Glutamatergic neuron (in vitro differentiated cells): ENCODE data around the gene SLC1A7. TPM values are rescaled to one million over a fixed set of nuclear protein-coding genes. Genes with fewer than 3 reads are reported as not detected.

ENCODE experiments used
- DNase-seq: peaks from one replicate; pipeline ENCODE4 v3.0.0; 2022
- H3K27ac Mint-ChIP-seq: one replicate; pipeline ENCODE4 v1.8.0; 2020; ENCODE audit warnings: mild to moderate bottlenecking, mixed read lengths, inconsistent platforms; ENCODE audit not compliant: unreplicated experiment
- H3K27me3 Mint-ChIP-seq: one replicate; pipeline ENCODE4 v1.8.0; 2020; ENCODE audit warnings: mild to moderate bottlenecking, moderate library complexity, mixed read lengths, inconsistent platforms; ENCODE audit not compliant: unreplicated experiment
- H3K36me3 Mint-ChIP-seq: one replicate; pipeline ENCODE4 v1.8.0; 2020; ENCODE audit warnings: mild to moderate bottlenecking, mixed read lengths, inconsistent platforms; ENCODE audit not compliant: unreplicated experiment
- H3K4me1 Mint-ChIP-seq: one replicate; pipeline ENCODE4 v1.8.0; 2020; ENCODE audit warnings: mild to moderate bottlenecking, low read depth, mixed read lengths, inconsistent platforms; ENCODE audit not compliant: unreplicated experiment
- H3K4me3 Mint-ChIP-seq: one replicate; pipeline ENCODE4 v1.8.0; 2020; ENCODE audit warnings: mild to moderate bottlenecking, mixed read lengths, inconsistent platforms; ENCODE audit not compliant: unreplicated experiment
- H3K9me3 Mint-ChIP-seq: one replicate; pipeline ENCODE4 v1.8.0; 2020; ENCODE audit warnings: mild to moderate bottlenecking, moderate library complexity, mixed read lengths, inconsistent platforms; ENCODE audit not compliant: unreplicated experiment
- total RNA-seq: library from RNA; stranded (reverse); fragmentation: NEBNext Ultra II Directional; extraction: Animal tissue kit (Norgen Biotek cat#: 25700); gene quantifications from one replicate; pipeline ENCODE4 v1.2.1, GENCODE V29; 2021; ENCODE audit not compliant: unreplicated experiment
- TF ChIP-seq, protein P1 (sequence below): fragments of 200-600 bp; sonication (generic); IDR thresholded peaks from one replicate; pipeline ENCODE4 v1.5.0; 2021; ENCODE audit not compliant: partially characterized antibody, unreplicated experiment

SLC1A7 gene
- total RNA-seq, 1 donor from 2014 or later = not detected

DNA sequence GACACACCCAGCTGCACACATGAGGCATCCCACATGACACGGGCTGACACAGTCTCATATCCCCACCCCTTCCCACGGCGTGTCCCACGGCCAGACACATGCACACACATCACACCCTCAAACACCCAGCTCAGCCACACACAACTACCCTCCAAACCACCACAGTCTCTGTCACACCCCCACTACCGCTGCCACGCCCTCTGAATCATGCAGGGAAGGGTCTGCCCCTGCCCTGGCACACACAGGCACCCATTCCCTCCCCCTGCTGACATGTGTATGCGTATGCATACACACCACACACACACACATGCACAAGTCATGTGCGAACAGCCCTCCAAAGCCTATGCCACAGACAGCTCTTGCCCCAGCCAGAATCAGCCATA is 57.9 kb downstream of the SLC1A7 start:
- TF ChIP-seq, protein P1, sequence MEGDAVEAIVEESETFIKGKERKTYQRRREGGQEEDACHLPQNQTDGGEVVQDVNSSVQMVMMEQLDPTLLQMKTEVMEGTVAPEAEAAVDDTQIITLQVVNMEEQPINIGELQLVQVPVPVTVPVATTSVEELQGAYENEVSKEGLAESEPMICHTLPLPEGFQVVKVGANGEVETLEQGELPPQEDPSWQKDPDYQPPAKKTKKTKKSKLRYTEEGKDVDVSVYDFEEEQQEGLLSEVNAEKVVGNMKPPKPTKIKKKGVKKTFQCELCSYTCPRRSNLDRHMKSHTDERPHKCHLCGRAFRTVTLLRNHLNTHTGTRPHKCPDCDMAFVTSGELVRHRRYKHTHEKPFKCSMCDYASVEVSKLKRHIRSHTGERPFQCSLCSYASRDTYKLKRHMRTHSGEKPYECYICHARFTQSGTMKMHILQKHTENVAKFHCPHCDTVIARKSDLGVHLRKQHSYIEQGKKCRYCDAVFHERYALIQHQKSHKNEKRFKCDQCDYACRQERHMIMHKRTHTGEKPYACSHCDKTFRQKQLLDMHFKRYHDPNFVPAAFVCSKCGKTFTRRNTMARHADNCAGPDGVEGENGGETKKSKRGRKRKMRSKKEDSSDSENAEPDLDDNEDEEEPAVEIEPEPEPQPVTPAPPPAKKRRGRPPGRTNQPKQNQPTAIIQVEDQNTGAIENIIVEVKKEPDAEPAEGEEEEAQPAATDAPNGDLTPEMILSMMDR = no peak
- Mint-ChIP-seq H3K27ac (peak overlapping the region; percentile 79), H3K36me3 (no peaks in the 10 kb centered on the region), H3K9me3 (peaks cover 13% of the 10 kb centered on the region), H3K27me3 (peaks cover 17% of the 10 kb centered on the region), H3K4me3 (peak overlapping the region; percentile 36), H3K4me1 (peaks cover 39% of the 10 kb centered on the region)
- no peak for DNase-seq

DNA sequence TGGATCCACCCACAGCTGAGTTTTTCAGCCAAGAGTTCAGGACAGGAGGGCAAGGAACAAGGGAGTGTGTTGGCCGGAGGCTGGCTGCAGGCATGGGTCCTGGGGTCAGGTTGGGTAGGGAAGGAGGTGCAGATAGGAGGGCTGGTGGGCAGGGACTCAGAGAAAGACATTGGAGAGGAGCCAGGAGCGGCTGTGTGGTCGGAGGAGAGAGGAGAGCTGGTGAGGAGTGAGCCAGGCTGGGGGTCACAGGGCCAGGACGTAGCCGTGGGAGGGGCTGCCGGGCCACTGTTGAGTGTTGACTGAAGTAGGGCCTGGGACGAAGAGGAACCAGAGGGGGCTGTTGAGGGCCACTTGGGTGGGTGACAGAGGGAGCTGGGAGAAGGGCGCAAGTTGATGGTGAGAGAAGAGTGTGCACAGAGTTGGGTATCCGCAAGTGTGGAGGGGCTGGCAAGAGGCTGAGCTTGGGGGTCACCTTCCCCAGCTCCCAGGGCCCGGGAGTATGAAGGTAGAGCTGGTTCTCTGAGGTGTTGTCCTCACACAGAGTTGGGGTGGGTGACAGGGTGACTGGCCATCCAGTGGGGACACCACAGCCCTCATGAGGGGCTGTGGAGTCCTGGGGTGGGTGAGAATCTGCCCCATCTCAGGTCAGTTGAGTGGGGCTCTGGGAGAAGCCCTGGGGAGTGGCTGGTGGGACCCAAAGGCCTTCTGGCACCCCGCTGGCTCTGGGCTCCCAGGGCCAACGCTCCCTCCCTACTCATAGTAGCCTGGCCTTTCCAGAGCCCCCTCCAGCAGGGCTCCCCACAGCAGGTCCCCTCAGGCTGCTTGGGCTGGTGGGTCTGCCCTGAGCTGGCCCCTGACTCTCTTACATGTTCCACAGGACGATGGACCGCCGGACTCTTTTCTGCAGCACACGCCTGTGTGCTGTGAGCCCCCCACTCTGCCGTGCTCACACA is 58.5 kb downstream of the SLC1A7 start:
- peaks cover 17% of the 10 kb centered on the region for H3K27me3 Mint-ChIP-seq
- TF ChIP-seq, protein P1 = no peak
- H3K9me3 Mint-ChIP-seq = peaks cover 9% of the 10 kb centered on the region
- peak overlapping the region; percentile 79 for H3K27ac Mint-ChIP-seq
- peaks cover 36% of the 10 kb centered on the region for H3K4me1 Mint-ChIP-seq
- no peaks in the 10 kb centered on the region for H3K36me3 Mint-ChIP-seq
- H3K4me3 Mint-ChIP-seq = peak overlapping the region; percentile 25
- DNase-seq = no peak

DNA sequence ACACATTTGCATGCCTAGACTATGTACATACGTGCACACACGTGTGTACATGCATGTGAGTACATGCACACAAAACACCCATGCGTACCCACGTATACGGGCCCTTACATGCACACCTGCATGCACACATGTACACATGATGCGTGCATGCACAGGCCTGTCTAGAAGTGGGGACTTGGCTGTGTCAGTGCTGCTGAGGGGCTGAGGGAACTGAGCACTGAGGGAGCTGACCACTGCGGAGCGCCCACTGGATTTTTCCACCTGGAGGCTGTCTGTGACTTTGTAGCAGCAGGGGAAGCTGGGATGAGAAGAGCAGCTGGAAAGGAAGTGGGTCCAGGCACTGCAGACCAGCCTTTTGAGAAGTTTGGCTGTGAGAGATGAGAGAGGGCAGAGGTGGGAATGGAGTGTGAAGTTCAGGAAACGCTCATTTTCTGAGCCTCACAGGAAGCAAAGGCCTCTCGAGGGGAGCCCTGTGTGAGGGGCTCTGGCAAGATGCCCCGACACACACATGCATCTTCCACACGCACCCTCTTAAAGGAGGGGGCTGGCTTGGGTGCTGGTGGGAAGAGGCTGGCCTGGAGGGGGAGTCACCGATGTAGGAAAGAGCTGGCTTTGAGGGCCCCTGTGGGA is 59.5 kb downstream of the SLC1A7 start:
- Mint-ChIP-seq H3K27ac (no peak overlapping the region), H3K4me3 (peak overlapping the region; percentile 25), H3K4me1 (peaks cover 30% of the 10 kb centered on the region), H3K9me3 (peaks cover 9% of the 10 kb centered on the region), H3K36me3 (no peaks in the 10 kb centered on the region), H3K27me3 (peaks cover 17% of the 10 kb centered on the region)
- TF ChIP-seq, protein P1 = no peak
- no peak for DNase-seq

DNA sequence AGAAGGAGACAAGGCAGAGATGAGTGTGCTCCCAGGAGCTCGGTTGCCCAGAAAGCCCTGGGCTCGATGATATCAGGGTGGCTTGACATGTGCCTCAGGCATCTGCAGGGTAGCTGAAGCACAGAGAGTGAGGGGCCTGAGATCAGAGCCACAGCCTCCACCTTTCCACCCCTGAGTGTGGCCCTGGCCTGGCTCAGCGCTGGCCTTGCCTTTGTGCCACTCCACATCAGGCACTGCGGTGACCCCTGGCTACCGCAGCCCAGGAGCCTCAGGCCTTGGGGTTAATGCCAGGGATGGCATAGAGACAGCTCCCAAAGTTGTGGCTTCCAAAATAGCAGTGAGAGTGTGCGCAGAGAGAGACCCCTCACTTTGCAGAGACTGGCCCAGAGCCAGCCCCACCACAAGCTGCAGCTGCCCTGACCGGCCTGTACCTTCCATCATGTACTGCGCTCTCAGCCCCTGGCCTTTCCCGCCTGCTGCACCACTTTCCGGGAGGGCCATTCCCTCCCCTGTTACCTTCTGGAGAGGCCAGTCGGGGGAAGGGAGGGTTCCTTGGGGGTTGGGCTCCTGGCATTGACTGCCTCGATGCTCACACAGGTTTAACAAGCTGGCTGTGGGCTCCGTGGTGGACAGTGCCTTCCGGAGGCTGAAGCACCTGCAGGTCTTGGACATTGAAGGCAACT is 60.9 kb downstream of the SLC1A7 start:
- DNase-seq = no peak
- no peak overlapping the region for H3K27ac Mint-ChIP-seq
- H3K9me3 Mint-ChIP-seq = peaks cover 9% of the 10 kb centered on the region
- no peak overlapping the region for H3K4me3 Mint-ChIP-seq
- peaks cover 14% of the 10 kb centered on the region for H3K27me3 Mint-ChIP-seq
- TF ChIP-seq, protein P1 = no peak
- peaks cover 25% of the 10 kb centered on the region for H3K4me1 Mint-ChIP-seq
- H3K36me3 Mint-ChIP-seq = no peaks in the 10 kb centered on the region
